Hematopoietic multipotent progenitor cell treated with erythropoietin and hydrocortisone succinate and interleukin-3 and kit ligand, for 15 days (in vitro differentiated cells): ENCODE measurements around the gene TRIM8.
"Not testable (repeated sequence)": the region's sequence is repeated elsewhere in the genome, so short reads cannot be mapped to it uniquely, and the experiment has no call there.

Experiments used
- DNase-seq: peaks from one replicate; pipeline ENCODE4 v3.0.0-alpha.2; 2015; ENCODE audit warnings: low spot score

TRIM8 gene

DNA sequence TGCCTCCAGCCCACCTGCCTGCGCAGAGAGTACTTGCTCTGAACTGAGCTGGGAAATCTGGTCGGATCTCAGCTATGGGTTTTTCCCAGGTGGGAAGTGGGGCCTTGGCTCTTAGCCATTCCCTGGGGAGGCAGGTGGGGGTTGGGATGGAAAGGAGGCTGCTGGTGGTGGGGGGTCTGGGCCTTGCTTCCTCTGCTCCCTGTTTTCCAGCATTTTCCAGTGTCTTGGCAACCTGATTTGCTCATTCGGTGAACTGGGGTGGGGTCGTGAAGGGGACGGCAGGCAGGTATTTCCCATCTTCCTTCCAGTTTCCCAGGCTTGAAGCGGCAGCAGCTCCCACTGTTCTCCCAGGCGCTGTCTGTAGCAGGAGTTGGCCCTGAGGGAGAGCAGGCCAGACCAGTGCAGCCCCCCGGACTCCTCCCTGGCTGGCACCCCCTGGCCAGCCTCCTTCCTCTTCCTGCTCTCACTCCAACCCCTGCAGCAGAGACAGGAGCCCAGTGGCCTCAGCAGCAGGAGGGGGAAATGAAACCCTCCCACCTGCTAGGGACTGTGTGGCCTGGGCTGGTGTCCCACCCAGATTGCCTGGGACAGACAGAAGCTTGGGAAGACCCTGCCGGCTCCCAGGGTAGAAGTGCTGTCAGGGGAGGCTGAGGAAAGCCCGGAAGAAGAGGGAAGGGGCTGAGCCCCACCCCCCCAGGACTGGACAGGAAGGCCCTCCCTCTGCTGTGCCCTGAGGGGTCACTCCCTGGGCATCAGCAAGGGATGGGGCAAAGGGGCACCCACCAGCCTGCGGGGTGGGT, 6.6 kb downstream of the TRIM8 start:
- no peak for DNase-seq

DNA sequence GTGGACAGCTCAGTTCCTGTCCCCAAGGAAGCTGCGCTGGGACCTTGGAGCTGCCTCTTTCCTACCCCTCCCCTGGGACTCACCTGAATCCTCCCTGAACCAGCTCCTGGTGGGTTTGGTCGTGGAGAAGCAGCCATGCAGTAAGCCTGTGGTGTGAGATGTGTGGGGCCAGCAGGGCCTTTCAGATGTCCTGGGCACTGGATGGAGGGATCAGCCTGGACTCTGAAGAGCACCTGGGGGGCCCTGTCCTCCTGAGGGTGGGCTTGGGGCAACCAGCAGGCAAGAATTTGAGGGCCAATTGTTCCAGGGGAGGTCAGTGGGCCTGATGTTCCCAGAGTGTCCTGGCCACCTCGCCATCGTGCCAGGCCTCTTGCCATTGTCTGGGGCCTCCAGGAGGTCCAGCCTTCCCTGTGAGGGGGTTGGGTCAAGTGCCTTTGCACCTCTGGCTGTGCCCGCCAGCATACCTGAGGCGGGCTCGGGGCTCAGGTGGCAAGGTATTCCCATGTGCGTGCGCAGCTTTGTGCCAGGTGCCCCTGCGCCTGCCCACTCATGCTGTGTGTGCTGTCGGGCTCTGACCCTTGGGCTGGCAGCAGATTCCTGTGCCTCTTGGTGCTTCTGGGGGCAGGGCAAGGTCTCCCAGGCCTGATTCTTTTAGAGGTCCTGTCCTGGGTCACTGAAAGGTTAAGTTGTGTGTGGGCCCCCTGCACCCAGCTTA, 7.3 kb downstream of the TRIM8 start:
- DNase-seq, result no peak

DNA sequence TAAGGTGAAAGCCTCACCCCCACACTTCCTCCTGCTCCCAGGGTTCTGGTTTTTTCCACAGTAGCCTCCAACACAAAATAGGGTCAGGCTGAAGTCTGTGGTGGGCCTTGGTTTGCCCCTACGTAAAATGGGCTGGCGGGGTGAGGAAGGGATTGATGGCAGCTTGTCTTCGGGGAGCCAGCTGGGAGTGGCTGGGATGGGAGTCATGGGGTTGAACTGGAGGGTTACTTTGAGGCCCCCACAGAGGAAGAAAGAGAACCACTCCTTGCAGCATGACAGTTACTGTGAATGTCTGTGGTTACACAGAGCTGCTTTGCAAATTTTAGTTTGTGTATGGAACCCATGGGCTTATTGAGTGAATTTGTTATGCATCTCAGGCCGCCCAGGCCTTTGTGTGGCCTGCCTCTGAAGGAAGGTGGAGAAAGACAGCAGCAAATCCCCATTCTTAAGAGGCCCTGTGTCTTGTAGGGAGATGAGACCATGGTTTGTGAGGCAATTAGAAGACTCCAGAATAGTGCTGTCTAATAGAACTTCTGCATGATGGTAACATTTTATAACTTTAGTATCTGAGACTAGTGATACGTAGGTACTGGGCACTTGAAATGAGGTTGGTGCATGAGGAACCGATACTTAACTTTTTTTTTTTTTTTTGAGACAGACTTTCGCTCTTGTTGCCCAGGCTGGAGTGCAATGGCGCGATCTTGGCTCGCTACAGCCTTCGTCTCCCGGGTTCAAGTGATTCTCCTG, 8.1 kb downstream of the TRIM8 start:
- DNase-seq, result no peak

DNA sequence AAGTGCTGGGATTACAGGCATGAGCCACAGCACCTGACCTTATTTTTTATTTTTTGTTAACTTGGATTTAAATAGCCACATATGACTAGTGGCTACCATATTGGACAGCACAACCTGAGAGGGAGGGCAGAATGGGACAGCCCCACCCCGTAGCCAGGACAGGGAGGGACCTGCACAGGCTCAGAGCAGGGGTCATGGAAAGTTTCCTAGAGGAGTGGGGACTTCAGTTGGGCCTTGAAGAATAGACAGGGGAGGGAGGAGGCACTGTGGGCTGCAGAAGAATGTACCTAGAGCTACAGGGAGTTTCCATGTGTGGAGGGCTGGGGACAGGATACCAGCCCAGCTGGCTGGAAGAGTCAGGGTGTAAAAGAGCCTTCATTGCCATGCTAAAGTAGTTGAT, 8.8 kb downstream of the TRIM8 start:
- DNase-seq, result no peak

DNA sequence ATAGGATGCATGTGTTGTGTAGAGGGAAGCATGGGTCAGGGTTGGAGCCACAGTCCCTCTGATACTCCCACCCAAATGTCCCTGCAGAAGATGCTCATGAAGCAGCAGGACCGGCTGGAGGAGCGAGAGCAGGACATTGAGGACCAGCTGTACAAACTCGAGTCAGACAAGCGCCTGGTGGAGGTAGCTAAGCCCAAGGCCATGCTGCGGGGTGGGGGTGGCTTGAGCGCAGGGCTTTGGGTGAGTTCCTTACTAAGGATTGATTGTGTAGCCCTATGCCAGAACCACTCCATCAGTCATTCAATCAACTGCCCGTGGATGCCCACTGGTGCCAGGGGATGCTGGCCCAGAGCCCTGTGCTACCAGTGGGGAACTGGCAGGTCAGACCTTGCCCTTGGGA, 10.3 kb downstream of the TRIM8 start:
- DNase-seq, result no peak

DNA sequence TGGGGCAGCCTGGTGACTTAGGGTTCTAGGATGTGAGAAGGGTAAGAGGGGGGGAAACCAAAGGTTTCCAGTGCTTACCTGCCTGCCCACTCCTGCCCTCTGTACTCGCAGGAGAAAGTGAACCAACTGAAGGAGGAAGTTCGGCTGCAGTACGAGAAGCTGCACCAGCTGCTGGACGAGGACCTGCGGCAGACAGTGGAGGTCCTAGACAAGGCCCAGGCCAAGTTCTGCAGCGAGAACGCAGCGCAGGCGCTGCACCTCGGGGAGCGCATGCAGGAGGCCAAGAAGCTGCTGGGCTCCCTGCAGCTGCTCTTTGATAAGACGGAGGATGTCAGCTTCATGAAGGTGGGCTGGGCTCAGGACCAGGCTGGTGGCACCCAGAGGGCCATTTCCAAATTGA, 10.7 kb downstream of the TRIM8 start:
- DNase-seq, result no peak

DNA sequence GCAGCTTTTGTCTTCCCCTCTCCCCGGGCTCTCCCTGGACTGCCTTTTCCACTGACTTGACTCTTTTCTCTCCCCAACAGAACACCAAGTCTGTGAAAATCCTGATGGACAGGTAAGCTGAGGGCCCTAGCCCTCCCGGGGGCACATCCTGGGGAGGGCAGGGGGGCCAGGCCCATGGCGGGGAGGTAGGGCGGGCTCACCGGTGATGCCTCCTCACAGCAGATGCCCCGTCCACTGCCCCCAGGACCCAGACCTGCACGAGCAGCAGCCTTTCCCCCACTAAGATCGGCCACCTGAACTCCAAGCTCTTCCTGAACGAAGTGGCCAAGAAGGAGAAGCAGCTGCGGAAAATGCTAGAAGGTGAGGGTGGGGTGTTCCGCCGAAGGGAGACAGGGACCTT, 11.7 kb downstream of the TRIM8 start:
- no peak for DNase-seq

DNA sequence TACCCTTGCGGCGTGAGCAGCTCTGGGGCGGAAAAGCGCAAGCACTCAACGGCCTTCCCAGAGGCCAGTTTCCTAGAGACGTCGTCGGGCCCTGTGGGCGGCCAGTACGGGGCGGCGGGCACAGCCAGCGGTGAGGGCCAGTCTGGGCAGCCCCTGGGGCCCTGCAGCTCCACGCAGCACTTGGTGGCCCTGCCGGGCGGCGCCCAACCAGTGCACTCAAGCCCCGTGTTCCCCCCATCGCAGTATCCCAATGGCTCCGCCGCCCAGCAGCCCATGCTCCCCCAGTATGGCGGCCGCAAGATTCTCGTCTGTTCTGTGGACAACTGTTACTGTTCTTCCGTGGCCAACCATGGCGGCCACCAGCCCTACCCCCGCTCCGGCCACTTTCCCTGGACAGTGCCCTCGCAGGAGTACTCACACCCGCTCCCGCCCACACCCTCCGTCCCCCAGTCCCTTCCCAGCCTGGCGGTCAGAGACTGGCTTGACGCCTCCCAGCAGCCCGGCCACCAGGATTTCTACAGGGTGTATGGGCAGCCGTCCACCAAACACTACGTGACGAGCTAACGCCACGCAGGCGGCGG, 12.6 kb downstream of the TRIM8 start:
- no peak for DNase-seq

DNA sequence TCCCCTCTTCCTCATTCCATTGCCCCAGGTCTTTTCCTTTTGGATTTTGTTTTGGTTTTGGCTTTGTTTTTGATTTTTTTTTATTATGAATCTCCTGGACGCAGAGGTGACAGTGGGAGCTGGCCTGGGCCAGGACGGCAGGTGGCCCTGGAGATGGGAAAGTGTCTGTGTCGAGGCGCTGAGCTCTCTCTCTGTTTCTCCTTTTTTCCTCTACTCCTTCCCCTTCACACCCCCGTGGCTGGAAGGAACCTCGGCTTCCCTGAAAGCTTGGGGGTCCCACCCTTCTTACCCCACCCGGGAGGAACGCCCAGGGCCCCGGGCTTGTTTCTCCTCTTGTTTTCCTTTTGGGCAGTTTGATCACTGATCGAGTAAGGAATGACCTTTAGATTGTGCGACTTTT, 13.2 kb downstream of the TRIM8 start:
- no peak for DNase-seq

DNA sequence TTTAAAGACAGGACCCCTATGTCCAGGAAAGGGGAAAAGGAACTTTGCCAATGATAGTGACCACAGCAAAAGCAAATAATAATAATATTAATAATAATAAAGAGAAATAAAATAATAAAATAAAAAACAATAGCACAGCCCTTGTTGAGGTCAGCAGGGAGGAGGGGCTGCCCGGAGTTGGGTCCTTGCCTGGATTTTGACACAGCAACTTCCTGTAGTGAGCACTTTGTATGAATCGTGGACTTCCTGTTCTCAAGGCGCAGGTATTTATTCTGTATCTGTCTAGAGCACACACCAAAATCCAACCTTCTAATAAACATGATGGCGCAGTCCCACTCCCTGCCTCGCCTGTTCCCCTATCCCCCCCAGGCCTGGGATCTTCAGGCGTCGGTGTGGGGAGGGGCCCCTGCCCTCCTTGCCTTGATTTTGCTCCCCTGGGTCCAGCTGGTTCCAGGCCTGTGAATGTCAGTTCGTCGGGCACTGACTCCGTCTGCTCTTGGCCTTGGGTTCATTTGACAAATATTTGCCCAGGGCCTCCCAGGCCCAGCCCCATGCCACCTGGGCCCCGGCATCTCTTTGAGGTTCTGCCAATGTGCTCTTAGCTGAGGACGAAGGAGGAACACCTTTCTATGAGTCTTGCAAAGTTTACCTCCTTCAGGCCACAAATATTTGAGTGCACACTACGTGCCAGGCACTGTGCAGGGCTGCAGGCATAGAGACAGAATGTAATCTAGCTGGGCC, 13.9 kb downstream of the TRIM8 start:
- no peak for DNase-seq

DNA sequence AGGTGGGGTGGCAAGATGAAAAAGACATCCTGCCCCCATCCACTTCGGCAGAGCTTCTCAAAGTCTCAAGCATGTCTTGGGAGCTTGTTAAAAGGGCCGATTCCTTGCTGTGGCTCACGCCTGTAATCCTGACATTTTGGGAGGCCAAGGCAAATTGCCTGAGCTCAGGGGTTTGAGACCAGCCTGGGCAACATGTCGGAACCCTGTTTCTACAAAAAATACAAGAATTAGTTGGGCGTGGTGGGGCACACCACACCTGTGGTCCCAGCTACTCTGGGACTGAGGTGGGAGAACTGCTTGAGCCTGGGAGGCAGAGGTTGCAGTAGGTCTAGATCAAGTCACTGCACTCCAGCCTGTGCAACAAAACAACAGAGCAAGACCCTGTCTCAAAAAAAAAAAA, 14.5 kb downstream of the TRIM8 start:
- no peak for DNase-seq

DNA sequence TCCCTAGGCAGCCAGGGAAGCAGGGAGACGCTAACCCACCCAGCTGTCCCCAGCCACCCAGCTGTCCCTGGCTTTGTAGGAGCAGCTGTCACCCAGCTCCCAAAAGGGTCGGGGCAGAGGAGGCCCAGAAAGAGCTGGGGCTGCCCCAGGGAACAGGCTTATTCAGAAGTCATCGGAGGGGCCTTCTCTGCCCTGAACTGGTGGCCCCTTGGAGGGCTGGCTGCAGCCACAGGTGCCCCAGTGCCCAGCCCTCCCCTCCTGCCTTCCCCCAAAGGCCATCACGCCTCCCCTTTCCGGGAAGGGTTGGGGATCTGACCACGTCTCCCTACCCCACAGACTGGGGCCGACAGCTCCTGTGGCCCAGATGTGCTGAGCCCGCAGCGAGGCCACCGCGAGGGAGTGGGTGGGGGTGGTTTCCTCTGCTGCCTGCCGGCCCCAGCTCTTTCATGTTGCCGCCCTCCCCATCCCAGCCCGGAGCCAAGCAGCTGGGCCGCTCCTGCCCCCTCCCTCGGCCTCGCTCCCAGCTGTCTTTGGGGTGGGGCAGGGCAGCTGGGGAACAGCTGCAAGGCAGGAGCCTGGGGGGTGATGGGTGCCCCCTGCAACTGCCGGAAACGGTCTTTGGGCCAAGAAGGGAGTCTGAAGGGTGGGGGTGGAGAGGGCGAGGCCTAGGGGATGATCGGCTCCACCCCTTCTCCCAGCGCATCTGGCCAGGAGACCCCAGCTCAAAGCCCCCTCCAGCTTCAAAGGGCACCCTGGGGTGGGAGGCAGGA, 16.8 kb downstream of the TRIM8 start:
- DNase-seq, result no peak

DNA sequence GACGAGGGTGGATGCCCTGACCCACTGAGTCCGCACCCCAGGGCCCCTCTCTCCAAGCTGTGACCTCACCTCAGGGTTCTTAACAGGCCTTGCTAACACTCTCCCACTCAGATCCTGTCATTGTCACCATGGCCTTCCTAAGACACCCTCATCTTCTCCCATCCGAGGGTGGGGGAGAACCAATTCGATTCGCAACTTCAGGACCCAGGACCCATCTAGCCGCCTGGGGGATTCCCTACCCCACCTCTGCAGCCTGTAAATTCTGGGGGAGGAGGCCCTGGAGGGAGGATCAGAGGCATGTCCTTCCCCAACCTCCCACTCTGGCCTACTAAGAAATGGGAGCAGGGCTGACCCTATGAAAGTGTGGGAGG, 17.4 kb downstream of the TRIM8 start:
- no peak for DNase-seq

DNA sequence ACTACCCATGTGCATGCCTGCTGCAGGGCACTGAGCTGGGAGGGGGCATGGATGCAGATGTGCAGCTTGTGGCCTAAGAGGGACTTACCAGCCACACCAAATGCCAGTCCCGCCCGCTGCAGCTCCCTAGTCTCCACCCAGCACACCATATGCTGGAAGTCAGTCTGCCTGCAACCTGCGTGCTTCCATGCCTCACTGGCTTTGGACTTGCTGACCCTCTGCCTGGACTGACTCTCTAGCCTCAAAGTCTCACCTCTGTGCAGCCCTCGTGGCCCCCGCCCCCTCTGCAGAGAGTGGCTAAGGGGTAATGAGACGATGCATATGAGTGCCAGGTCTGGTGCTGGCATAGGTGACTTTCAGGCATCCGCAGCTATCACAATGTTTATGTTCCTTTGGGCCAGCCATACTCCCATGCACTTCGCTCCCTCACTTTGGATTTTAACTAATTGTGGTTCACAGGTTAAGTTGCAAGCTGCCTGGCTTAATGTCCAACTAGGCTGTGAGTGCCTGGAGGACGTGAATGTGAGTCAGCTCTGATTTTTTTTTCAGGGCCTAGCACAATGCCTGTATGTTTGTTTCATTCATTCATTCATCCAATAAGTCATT, 21.7 kb downstream of the TRIM8 start:
- no peak for DNase-seq

DNA sequence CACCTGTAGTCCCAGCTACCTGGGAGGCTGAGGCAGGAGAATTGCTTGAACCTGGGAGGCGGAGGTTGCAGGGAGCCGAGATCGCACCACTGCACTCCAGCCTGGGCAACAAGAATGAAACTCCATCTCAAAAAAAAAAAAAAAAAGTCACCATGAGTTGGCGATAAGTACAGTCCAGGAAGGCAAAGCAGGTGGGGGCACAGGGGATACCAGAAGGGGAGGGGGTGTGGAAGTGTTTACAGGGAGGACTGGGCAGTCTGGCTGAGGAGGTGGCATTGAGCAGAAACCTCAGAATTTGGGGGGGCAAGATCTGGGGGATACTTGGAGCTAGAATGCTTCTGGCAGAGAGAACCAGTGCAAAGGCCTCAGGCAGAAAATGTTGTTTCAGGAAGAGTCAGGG, 23.1 kb downstream of the TRIM8 start:
- not testable (repeated sequence) for DNase-seq

DNA sequence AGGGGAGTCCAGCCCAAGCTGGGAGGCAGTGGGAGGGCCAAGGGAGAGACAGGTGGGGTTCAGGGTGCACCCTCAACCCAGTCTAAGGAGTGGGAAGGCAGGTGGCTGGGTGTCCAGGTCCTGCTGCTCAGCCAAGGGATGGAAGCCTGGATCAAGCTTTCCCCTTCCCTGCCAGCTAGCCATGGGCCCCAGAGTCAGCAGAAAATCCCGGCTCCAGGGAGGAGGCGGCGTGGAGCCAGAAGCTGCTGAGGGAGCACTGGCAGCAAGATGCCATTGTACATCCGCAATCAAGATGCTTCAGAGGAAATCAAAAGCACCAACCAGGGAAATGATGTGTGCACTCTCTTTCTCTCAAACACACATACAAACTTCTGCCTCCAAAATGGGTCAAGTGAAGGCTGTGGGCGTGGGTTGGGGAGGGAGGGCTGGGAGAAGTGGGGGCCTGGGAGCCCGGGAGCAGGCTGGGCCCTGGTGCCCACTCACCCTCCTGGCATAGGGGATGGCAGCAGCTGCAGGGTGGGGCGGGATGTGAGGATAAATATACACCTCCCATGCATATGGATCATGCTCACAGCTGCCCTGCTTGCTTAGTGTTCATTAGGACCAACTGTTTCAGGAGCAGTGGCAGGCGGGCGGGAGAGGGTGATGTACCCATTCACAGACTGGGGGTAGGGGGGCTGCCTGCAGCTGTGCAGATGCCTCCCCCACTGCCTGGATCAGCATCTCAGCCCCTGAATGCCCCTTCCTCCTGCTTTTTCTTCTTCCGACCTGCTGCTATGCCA, 24.2 kb downstream of the TRIM8 start:
- DNase-seq, result no peak

DNA sequence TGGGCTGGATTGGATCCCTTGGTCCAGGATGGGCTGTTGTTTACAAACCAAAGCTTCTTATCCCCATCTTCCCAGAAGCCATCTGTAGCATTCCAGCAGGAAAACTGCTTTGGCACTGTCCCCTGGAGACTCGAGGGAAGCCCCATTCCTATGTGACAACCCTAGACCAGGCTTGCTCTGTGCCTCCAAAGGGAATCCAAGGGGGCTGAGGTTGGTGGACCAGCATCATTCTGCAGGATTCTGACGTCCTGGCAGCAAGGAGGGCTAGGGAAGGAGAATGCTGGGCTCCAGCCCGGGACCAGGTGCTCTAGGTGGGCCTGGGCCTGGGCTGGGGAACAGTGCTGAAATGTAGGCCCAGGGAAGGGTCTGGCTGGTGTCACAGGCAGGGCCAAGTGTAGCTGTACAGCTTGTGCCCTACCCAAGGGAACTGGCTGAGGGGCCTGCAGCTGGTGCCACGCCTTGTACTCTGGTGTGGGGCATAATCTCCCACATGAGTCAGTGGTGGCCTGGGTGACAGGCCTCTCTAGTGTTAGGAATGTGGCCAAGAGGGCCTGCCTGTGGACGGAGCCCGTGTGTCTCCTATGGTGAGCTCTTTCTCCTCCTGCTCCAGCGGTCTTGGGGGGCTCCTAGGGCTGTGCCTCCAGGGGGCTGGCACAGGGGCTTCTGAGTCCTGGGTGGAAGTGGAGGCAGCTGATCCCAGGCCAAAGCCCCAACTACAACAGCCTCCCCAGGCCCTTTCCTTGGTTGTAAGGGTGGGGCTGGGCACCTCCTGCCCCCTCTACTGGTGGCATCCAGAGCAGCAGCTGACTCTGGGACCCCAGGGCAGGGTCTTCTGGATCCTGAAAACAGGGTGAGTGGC, 25.2 kb downstream of the TRIM8 start:
- peak; percentile 35 for DNase-seq

DNA sequence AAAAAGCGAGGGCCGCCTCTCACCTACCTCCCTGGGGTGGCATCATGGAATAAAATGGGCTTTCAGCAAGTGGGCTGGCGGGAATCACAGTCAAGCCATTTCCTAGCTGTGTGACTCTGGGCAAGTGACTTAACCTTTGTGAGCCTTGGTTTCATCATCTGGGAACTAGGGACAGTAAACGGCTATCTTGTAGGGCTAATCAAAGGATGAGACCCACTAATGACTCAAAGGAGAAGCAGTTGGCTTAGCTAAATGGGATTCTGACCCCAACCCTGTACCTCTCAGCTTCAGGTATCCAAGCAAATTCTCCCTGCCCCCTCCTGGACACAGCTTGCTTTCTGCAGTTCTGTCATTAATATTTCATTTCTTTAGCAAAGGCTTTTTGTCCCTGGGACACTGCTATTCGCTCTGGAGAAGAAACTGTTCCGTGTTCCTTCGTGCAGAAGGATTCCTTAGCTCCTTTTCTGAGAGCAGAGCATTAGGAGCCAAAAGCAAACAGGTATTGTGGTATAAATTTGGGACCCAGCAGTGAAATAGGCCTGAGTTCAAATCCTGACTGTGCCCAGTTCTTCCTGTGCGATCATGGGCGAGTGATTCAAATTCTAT, 25.9 kb downstream of the TRIM8 start:
- no peak for DNase-seq
